GM18519 (cell line): ENCODE results near the gene OR4C45.
"Not testable (repeated sequence)": the region's sequence is repeated elsewhere in the genome, so short reads cannot be mapped to it uniquely, and the experiment has no call there.

Source experiments
- ATAC-seq: cut with Tn5 transposase; IDR thresholded peaks from one replicate; pipeline ENCODE4 v1.9.1; 2021; ENCODE audit warnings: mild to moderate bottlenecking, moderate library complexity; ENCODE audit not compliant: unreplicated experiment, low FRiP score

The OR4C45 gene

DNA sequence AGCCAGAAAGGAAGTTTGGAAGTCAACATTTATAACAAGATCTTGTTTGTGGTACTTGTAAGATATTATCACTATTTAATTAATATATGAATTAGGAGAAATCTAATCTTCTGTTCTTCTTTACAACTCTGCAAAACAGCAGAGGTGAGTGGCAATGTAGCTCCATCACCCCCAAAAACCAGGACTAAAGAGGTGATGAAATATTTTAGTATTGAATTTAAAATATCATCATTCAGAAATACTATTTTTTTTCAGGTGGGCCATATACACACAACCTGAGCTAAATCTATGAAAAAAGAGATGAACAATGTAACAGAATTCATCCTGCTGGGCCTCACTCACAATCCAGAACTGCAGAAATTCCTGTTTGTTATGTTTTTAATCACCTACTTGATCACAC lies at the start of gene OR4C45:
OR4C45 (plus strand) TSS at position 301 of the 400 bp plus-strand sequence.
- no peak for ATAC-seq

DNA sequence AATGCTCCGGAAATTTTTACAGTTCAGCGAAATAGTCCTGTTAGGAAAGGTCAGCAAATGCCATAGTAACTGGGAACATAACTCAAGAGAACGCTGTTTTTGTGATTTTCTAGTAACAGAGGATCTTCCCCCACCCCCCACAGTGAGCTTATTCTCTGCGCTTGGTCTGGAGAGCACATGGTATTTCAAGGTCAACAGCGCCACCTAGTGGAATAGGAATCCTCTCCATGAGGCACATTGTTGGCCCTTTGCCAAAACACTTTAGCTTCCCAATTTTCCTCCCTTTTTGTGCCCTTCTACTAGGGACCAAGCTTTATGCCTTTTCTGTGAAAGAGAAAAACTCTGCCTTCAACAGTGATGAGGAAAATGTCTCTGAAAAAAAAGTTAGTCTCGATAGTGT lies 37.1 kb upstream of the OR4C45 start:
- no peak for ATAC-seq

DNA sequence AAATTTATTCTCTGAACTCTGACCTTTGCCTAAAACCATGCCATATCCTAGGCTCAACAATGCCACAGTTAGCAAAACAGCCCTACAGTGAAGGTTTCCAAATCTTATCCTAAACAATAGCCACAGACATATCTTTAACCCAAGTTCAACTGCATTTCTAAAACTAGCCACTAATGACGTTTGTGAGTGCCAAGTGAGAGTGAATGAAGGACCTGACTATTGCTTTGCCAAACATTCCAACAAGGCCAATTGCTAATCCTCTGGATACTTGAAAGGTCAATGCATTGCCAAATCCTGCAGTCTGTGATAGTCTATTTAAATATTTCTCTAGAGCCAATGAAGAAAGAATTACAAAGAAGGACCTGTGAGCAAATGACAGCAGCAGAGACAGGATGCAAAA lies 2.5 kb upstream of the OR4C45 start:
- ATAC-seq: no peak

DNA sequence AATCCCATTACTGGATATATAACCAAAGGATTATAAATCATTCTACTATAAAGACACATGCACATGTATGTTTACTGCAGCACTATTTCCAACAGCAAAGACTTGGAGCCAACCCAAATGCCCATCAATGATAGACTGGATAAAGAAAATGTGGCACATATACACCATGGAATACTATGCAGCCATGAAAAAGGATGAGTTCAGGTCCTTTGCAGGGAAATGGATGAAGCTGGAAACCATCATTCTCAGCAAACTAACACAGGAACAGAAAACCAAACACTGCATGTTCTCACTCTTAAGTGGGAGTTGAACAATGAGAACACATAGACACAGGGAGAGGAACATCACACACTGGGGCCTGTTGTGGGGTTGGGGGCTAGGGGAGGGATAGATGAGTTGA lies 3.6 kb downstream of the OR4C45 start:
- ATAC-seq: not testable (repeated sequence)

DNA sequence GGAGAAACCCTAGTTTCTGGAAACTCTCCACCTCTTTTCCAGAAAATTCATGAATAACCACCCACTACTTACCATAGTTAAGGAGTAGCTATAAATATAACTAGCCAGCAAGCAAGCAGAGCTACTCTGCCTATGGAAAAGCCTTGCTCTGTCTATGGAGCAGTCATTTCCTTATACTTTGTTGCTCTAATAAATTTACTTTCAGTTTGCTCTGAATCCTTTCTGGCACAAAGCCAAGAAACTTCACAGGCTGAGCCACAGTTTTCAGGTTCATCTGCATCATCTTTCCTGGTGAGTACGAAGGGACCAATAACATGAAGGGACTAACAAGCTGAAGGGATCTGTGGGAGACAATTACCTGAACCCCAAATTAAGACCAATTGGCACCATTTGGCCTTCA lies 4.6 kb downstream of the OR4C45 start:
- ATAC-seq: no peak

DNA sequence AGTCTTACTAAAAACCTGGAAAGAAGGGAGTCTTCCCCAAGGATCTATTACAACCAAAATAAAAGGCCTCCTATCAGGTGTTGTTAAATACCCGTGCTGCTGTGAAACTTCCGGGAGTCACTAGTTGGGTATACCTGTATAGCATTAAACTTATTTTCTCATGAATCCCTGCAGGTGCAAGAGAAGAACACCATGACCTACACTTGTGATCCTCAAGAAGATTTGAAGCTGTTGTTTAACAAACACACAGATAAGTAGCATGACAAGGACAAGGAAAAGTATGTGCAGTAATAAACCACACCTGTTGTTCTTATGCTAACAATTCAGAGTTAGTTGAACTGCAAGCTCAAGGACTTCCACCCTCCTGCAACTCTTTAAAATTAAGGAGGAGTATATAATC lies 12.0 kb downstream of the OR4C45 start:
- no peak for ATAC-seq

DNA sequence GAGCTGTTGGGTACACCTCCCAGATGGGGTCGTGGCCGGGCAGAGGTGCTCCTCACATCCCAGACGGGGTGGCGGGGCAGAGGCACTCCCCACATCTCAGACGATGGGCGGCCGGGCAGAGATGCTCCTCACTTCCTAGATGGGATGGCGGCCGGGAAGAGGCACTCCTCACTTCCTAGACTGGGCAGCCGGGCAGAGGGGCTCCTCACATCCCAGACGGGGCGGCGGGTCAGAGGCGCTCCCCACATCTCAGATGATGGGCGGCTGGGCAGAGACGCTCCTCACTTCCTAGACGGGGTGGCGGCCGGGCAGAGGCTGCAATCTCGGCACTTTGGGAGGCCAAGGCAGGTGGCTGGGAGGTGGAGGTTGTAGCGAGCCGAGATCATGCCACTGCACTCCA lies 30.4 kb downstream of the OR4C45 start:
- ATAC-seq: not testable (repeated sequence)

DNA sequence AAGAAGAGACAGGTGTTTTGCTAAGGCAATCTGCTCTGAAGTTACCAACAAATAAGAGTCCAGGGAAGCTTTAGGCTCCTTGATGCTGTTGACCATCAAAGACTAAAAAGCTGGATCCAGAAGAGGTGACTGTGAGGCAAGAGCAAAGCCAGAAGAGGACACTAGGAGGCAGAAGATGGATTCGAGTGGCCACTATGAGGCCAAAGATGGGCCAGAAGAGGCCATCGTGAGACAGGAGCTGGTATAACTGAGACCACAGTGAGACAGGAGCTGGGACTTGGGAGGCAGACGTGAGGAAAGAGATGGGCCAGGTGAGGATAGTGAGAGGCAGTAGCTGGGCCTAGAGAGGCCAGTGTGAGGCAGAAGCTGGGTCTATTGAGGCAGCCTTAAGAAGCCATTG lies 37.7 kb downstream of the OR4C45 start:
- ATAC-seq: no peak

DNA sequence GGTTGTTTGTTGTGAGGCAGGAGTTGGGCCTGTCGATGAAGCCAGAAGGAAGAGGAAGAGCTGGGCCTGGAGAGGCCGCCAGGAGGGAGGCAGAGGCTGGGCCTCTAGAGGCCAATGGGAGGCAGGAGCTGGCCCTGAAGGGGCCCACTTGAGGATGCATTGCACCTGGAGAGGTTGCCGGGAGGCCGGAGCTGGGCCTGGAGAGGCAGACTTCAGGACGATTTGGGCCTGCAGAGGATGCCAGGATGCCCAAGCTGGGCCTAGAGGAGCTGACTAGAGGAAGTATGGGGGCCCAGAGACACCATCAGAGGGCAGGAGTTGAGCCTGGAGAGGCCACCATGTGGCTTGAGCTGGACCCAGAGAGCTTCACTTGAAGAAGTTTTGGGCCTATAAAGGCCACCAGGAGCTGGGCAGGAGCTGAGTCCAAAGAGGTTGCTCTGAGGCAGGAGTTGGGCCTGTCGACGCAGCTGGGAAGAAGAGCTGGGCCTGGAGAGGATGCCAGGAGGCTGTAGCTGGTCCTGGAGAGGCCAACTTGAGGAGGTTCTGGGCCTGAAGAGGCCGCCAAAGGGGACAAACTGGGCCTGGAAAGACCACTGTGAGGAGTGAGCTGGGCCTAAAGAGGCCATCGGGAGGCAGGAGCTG lies 39.0 kb downstream of the OR4C45 start:
- ATAC-seq: no peak

DNA sequence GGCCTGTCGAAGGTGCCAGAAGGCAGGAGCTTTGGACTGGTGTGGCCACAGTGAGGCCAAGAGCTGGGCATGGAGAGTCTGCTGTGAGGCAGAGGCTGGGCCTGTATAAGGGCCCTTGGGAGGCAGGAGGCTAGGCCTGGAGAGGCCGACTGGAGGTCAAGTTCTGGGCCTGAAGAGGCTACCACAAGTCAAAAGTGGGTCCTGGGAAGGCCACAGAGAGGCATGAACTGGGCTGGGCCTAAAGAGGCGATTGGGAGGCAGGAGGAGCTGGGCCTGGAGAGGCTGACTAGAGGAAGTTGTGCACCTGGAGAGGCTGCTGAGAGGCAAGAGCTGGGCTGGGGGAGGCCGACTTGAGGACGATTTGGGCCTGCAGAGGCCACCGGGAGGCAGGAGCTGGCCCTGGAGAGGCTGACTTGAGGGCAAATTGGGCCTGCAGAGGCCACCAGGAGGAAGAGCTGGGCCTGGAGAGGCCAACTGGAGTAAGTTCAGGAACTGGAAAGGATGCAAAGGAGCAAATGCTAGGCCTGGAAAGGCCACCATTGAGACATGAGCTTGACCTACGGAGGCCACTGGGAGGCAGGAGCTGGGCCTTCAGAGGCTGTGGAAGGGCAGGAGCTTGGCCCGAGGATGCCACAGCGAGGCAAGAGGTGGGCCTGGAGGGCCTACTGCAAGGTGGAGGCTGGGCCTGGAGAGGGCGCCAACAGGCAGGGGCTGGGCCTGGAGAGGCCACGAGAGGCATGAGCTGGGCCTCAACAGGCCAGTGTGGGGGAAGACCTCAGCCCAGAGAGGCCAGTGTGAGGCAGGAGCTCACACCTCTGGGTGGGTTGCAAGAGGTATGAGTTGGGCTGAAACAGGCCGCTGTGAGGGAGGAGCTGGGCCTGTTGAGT lies 39.8 kb downstream of the OR4C45 start:
- ATAC-seq: no peak

DNA sequence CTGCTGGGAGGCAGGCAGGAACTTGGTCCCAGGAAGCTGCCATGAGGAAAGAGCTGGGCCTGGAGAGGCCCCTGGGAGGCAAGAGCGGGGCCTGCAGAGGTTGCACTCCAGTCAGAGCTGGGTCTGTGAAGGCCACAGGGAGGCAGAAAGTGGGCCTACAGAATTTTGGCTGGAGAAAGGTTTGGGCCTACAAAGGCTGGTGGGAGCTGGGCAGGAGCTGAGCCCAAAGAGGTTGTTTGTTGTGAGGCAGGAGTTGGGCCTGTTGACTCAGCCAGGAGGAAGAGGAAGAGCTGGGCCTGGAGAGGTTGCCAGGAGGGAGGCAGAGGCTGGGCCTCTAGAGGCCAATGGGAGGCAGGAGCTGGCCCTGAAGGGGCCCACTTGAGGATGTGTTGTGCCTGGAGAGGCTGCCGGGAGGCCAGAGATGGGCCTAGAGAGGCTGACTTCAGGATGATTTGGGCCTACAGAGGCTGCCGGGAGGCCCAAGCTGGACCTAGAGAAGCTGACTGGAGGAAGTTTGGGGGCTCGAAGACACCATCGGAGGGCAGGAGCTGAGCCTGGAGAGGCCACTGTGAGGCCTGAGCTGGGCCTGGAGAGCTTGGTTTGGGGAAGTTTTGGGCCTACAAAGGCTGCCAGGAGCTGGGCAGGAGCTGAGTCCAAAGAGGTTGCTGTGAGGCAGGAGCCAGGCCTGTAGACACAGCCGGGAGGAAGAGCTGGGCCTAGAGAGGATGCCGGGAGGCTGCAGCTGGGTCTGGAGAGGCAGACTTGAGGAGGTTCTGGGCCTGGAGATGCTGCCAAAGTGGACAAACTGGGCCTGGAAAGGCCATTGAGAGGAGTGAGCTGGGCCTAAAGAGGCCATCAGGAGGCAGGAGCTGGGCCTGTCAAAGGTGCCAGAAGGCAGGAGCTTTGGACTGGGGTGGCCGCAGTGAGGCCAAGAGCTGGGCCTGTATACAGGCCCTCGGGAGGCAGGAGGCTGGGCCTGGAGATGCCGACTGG lies 40.7 kb downstream of the OR4C45 start:
- no peak for ATAC-seq

DNA sequence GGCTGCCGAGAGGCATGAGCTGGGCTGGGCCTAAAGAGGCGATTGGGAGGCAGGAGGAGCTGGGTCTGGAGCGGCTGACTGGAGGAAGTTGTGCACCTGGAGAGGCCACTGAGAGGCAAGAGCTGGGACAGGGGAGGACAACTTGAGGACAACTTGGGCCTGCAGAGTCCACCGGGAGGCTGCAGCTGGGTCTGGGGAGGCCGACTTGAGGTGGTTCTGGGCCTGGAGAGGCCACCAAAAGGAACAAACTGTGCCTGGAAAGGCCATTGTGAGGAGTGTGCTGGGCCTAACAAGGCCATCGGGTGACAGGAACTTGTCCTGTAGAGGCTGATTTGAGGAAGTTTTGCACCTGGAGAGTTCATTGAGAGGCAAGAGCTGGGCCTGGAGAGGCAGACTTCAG lies 41.5 kb downstream of the OR4C45 start:
- no peak for ATAC-seq

DNA sequence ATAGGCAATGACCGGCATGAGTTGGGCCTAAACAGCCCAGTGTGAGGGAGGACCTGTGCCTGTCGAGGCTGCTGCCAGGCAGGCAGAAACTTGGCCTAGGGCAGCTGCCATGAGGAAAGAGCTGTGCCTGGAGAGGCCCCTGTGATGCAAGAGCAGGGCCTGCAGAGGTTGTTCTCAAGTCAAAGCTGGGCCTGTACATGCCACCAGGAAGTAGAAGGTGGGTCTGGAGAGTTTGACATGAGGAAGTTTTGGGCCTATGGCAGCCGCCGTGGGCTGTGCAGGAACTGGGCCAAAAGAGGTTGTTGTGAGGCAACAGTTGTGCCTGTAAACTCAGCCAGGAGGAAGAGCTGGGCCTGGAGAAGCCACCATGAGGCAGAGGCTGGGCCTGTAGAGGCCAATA lies 43.2 kb downstream of the OR4C45 start:
- ATAC-seq: no peak

DNA sequence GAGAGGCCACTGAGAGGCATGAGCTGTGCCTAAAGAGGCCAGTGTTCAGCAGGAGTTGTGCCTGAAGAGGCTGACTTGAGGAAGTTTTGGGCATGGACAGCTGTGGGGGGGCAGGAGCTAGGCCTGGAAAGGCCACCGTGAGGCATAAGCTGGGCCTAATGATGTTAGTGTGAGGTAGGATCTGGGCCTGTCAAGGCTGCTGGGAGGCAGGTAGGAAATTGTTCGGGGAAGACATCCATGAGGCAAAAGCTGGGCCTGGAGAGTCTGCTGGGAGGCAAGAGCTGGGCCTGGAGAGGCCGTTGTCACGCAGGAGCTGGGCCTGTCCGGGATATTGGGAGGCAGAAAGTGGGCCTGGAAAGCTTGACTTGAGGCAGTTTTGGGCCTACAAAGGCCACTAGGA lies 44.9 kb downstream of the OR4C45 start:
- ATAC-seq: no peak

DNA sequence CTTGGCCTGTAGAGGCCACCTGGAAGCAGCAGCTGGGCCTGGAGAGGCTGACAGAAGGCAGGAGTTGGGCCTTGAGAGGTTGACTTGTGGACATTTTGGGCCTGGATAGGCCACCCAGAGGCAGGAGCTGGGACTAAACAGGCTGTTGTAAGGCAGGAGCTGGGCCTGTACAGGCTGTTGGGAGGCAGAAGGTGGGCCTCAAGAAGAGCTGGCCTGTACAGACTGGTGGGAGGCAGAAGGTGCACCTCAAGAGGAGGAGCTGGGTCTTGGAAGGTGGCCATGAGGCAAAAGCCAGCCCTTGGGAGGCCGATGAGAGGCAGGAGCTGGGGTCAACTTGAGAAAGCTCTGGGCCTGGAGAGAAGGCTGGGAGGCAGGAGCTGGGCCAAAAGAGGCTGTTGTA lies 45.3 kb downstream of the OR4C45 start:
- ATAC-seq: no peak

DNA sequence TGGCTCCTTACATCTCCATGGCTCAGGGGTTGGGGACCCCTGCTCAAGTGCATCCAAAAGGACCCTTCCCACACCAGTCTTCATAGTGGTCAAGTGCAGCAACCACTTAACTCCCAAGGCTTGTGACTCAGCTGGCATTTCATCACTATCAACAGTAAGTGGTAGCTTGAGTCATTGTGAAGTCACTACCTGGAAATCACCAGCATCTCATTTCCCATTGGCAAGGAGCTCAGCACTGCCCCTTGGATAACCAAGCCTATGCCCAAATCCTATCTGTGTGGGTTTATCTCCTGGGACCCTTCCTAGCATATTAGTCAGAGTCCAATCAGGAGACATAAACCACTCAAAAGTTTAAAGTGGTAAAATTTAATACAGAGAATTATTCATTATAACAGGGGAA lies 46.3 kb downstream of the OR4C45 start:
- ATAC-seq: not testable (repeated sequence)

DNA sequence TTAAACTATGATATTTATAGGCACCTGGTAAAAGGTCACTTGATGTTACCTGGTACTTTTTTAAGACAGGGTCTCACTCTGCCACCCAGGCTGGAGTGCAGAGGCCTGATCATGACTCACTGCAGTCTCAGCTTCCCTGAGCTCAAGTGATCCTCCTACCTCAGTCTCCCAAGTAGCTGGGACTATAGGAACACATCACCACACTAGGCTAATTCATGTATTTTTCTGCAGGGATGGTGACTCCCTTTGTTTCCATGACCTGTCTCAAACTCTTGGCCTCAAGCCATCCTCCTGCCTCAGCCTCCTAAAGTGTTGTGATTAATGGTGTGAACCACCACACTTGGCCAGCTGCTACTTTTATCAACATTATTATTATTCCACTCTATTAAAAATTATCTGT lies 47.6 kb downstream of the OR4C45 start:
- ATAC-seq: no peak
